Measurements from ENCODE around the gene ERCC1.

GRCh38 chr19:45445139-45445538 lies 21.4 kb upstream of the ERCC1 start:
- TF ChIP-seq CTCF (IDR thresholded peaks at IDR 0.05; ENCODE audit: low read depth, low read length) (no peak), EZH2phosphoT487 (IDR thresholded peaks at IDR 0.05; ENCODE audit: low read depth) (no peak)
